ENCODE results near the gene ZNF500.

Gene ZNF500

GRCh38 chr16:4728676-4729075 lies 38.3 kb downstream of the ZNF500 start:
- CTCF ChIA-PET: no interaction called here
- POLR2A ChIA-PET: no interaction called here
- DNase-seq (ENCODE audit: extremely low spot score): no peak
- TF ChIP-seq CTBP1 (IDR thresholded peaks at IDR 0.05; ENCODE audit: borderline replicate concordance) (no peak), HDGF (IDR thresholded peaks at IDR 0.05; ENCODE audit: borderline replicate concordance) (no peak), SUZ12 (IDR thresholded peaks at IDR 0.05) (no peak)

GRCh38 chr16:4726616-4727015 lies 40.3 kb downstream of the ZNF500 start:
- POLR2A ChIA-PET: interaction anchor here (3.0 kb wide), 1 partner anchor 8 kb away, joined by 15 read pairs; the partner anchor contains the start of genes ANKS3 and DNAAF8
- TF ChIP-seq ELF4 (IDR thresholded peaks at IDR 0.05) (no peak), ARNT (IDR thresholded peaks at IDR 0.05) (no peak), NFRKB (IDR thresholded peaks at IDR 0.05) (no peak), BHLHE40 (IDR thresholded peaks at IDR 0.05; ENCODE audit: borderline replicate concordance) (no peak), SP1 (IDR thresholded peaks at IDR 0.05) (no peak), LEF1 (IDR thresholded peaks at IDR 0.05; ENCODE audit: borderline replicate concordance) (no peak), TARDBP (IDR thresholded peaks at IDR 0.05) (no peak), FOXA1 (IDR thresholded peaks at IDR 0.05) (no peak), ZNF384 (IDR thresholded peaks at IDR 0.05) (no peak), L3MBTL2 (conservative IDR thresholded peaks at IDR 0.05) (no peak), CTBP1 (IDR thresholded peaks at IDR 0.05; ENCODE audit: borderline replicate concordance) (no peak), SUZ12 (IDR thresholded peaks at IDR 0.05) (no peak), FOXK2 (IDR thresholded peaks at IDR 0.05) (no peak), FOXM1 (IDR thresholded peaks at IDR 0.05; ENCODE audit: borderline replicate concordance) (no peak), PKNOX1 (IDR thresholded peaks at IDR 0.05) (no peak), HDGF (IDR thresholded peaks at IDR 0.05; ENCODE audit: borderline replicate concordance) (no peak)

GRCh38 chr16:4724661-4725270 lies 42.2 kb downstream of the ZNF500 start:
- TF ChIP-seq NFRKB (IDR thresholded peaks at IDR 0.05) (no peak), ELF4 (IDR thresholded peaks at IDR 0.05) (no peak), L3MBTL2 (conservative IDR thresholded peaks at IDR 0.05) (no peak), CTBP1 (IDR thresholded peaks at IDR 0.05; ENCODE audit: borderline replicate concordance) (no peak), FOXK2 (IDR thresholded peaks at IDR 0.05) (no peak), LEF1 (IDR thresholded peaks at IDR 0.05; ENCODE audit: borderline replicate concordance) (no peak), FOXA1 (IDR thresholded peaks at IDR 0.05) (no peak)
- CTCF ChIA-PET: interaction anchor here (0.6 kb wide), 1 partner anchor 472 kb away, joined by 3 read pairs; no protein-coding TSS in a partner anchor
- POLR2A ChIA-PET: interaction anchor here (3.0 kb wide), 1 partner anchor 9 kb away, joined by 15 read pairs; the partner anchor contains the start of genes ANKS3 and DNAAF8
- DNase-seq (ENCODE audit: extremely low spot score): no peak

More at GRCh38 chr16:4726616-4727015, 40.3 kb downstream of the ZNF500 start:
- CTCF ChIA-PET: no interaction called here
- DNase-seq (ENCODE audit: extremely low spot score): no peak

GRCh38 chr16:4723071-4723767 lies 43.7 kb downstream of the ZNF500 start:
- no peak for DNase-seq (ENCODE audit: extremely low spot score)
- POLR2A ChIA-PET: interaction anchor here (3.0 kb wide), 1 partner anchor 11 kb away, joined by 15 read pairs; the partner anchor contains the start of genes ANKS3 and DNAAF8
- no peak for TF ChIP-seq SUZ12 (IDR thresholded peaks at IDR 0.05)
- TF ChIP-seq FOXA1 (IDR thresholded peaks at IDR 0.05): no peak
- TF ChIP-seq NFRKB (IDR thresholded peaks at IDR 0.05): no peak
- no peak for TF ChIP-seq FOXM1 (IDR thresholded peaks at IDR 0.05; ENCODE audit: borderline replicate concordance)
- no peak for TF ChIP-seq ZNF384 (IDR thresholded peaks at IDR 0.05)
- no peak for TF ChIP-seq ELF4 (IDR thresholded peaks at IDR 0.05)
- TF ChIP-seq ARNT (IDR thresholded peaks at IDR 0.05): no peak
- TF ChIP-seq LEF1 (IDR thresholded peaks at IDR 0.05; ENCODE audit: borderline replicate concordance): no peak
- no peak for TF ChIP-seq PKNOX1 (IDR thresholded peaks at IDR 0.05)
- TF ChIP-seq FOXK2 (IDR thresholded peaks at IDR 0.05): no peak
- TF ChIP-seq CTBP1 (IDR thresholded peaks at IDR 0.05; ENCODE audit: borderline replicate concordance): no peak
- TF ChIP-seq L3MBTL2 (conservative IDR thresholded peaks at IDR 0.05): no peak
- no peak for TF ChIP-seq HDGF (IDR thresholded peaks at IDR 0.05; ENCODE audit: borderline replicate concordance)
- TF ChIP-seq SP1 (IDR thresholded peaks at IDR 0.05): no peak
- no peak for TF ChIP-seq BHLHE40 (IDR thresholded peaks at IDR 0.05; ENCODE audit: borderline replicate concordance)
- no peak for TF ChIP-seq TARDBP (IDR thresholded peaks at IDR 0.05)
- CTCF ChIA-PET: no interaction called here

GRCh38 chr16:4718466-4718865 lies 48.5 kb downstream of the ZNF500 start:
- TF ChIP-seq FOXM1 (IDR thresholded peaks at IDR 0.05; ENCODE audit: borderline replicate concordance): no peak
- no peak for TF ChIP-seq CTBP1 (IDR thresholded peaks at IDR 0.05; ENCODE audit: borderline replicate concordance)
- TF ChIP-seq ARNT (IDR thresholded peaks at IDR 0.05): no peak
- no peak for TF ChIP-seq ELF4 (IDR thresholded peaks at IDR 0.05)
- TF ChIP-seq PKNOX1 (IDR thresholded peaks at IDR 0.05): no peak
- no peak for TF ChIP-seq BHLHE40 (IDR thresholded peaks at IDR 0.05; ENCODE audit: borderline replicate concordance)
- TF ChIP-seq LEF1 (IDR thresholded peaks at IDR 0.05; ENCODE audit: borderline replicate concordance): no peak
- no peak for TF ChIP-seq SUZ12 (IDR thresholded peaks at IDR 0.05)
- TF ChIP-seq SP1 (IDR thresholded peaks at IDR 0.05): no peak
- no peak for TF ChIP-seq HDGF (IDR thresholded peaks at IDR 0.05; ENCODE audit: borderline replicate concordance)
- no peak for TF ChIP-seq L3MBTL2 (conservative IDR thresholded peaks at IDR 0.05)
- CTCF ChIA-PET: no interaction called here
- DNase-seq (ENCODE audit: extremely low spot score): no peak
- POLR2A ChIA-PET: interaction anchor here (1.1 kb wide), 1 partner anchor 16 kb away, joined by 6 read pairs; the partner anchor contains the start of genes ANKS3 and DNAAF8
